ENCODE measurements around the gene GFM2.
"Not testable (repeated sequence)": the region's sequence is repeated elsewhere in the genome, so short reads cannot be mapped to it uniquely, and the experiment has no call there.

Gene GFM2

GRCh38 chr5:74686962-74687751, 79.8 kb downstream of the GFM2 start:
- no peak for DNase-seq

- no peak for DNase-seq
Observed at GRCh38 chr5:74685979-74686631, 80.8 kb downstream of the GFM2 start.

- peak; percentile 88 for DNase-seq
Observed at GRCh38 chr5:74684900-74685851, 81.7 kb downstream of the GFM2 start, which contains the start of gene HEXB. Gene HEXB, plus strand, starts transcription at chr5:74685233. Its CDS starts 28 bp downstream, at chr5:74685261.

- DNase-seq, result no peak
Observed at GRCh38 chr5:74679966-74680365, 87.0 kb downstream of the GFM2 start.

- DNase-seq, result not testable (repeated sequence)
Observed at GRCh38 chr5:74679300-74679699, 87.6 kb downstream of the GFM2 start.

GRCh38 chr5:74678123-74678522, 88.8 kb downstream of the GFM2 start:
- not testable (repeated sequence) for DNase-seq

- not testable (repeated sequence) for DNase-seq
Observed at GRCh38 chr5:74676466-74676865, 90.5 kb downstream of the GFM2 start.

- no peak for DNase-seq
Observed at GRCh38 chr5:74673011-74673790, 93.7 kb downstream of the GFM2 start.

- DNase-seq, result no peak
Observed at GRCh38 chr5:74672215-74672877, 94.6 kb downstream of the GFM2 start.
